Stimulated activated CD8-positive, alpha-beta memory T cell treated with anti-CD3 and anti-CD28 coated beads, Interleukin-2, amount 100 ng/mL, for 1 hour (primary cell): ENCODE results near the gene PTCD3.

ENCODE experiments used
- DNase-seq, 2 donors: peaks; one replicate each; pipeline ENCODE4 v3.0.0-alpha.2; 2020; ENCODE audit warnings: low read depth in 2 of 2

PTCD3 gene

GRCh38 chr2:86143926-86144685 lies 38.1 kb downstream of the PTCD3 start:
- DNase-seq = no peak

GRCh38 chr2:86147793-86148192 lies 41.8 kb downstream of the PTCD3 start:
- DNase-seq = no peak

GRCh38 chr2:86150502-86150901 lies 44.5 kb downstream of the PTCD3 start:
- no peak for DNase-seq

GRCh38 chr2:86157009-86157556 lies 51.0 kb downstream of the PTCD3 start:
- DNase-seq = no peak

GRCh38 chr2:86158286-86158685 lies 52.3 kb downstream of the PTCD3 start:
- DNase-seq = no peak

- no peak for DNase-seq
These were observed 54.3 kb downstream of the PTCD3 start for GRCh38 chr2:86160156-86160952.

- no peak for DNase-seq
These were observed 64.4 kb downstream of the PTCD3 start for GRCh38 chr2:86170449-86170848.

GRCh38 chr2:86171295-86171694 lies 65.3 kb downstream of the PTCD3 start:
- no peak for DNase-seq

GRCh38 chr2:86172610-86173009 lies 66.6 kb downstream of the PTCD3 start:
- no peak for DNase-seq

GRCh38 chr2:86174445-86174844 lies 68.4 kb downstream of the PTCD3 start:
- DNase-seq = no peak

- no peak for DNase-seq
These were observed 69.8 kb downstream of the PTCD3 start for GRCh38 chr2:86175828-86176227.

GRCh38 chr2:86176597-86176996 lies 70.6 kb downstream of the PTCD3 start:
- no peak for DNase-seq

GRCh38 chr2:86185517-86186212 lies 79.6 kb downstream of the PTCD3 start:
- no peak for DNase-seq

- DNase-seq = no peak
These were observed 80.4 kb downstream of the PTCD3 start for GRCh38 chr2:86186431-86186830.

GRCh38 chr2:86189782-86190416 lies 83.9 kb downstream of the PTCD3 start:
- no peak for DNase-seq
